Neural cell (in vitro differentiated cells): ENCODE data around the gene SS18.

Experiments
- EP300 ChIP-seq: fragments of 450-650 bp; conservative IDR thresholded peaks from 2 replicates; pipeline ENCODE4 v1.6.1; 2014; ENCODE audit warnings: antibody characterized with exemption, mild to moderate bottlenecking, moderate library complexity; ENCODE audit not compliant: poor library complexity, severe bottlenecking
- EZH2 ChIP-seq: fragments of 200-600, 300-800 bp; shearing (Covaris generic), sonication (generic); IDR thresholded peaks from 2 replicates; pipeline ENCODE4 v1.6.1; 2014; ENCODE audit warnings: antibody characterized with exemption, low read length, borderline replicate concordance, mild to moderate bottlenecking; ENCODE audit not compliant: insufficient read depth, poor library complexity, severe bottlenecking
- MXI1 ChIP-seq: fragments of 450-650 bp; conservative IDR thresholded peaks from 2 replicates; pipeline ENCODE4 v1.6.1; 2014; ENCODE audit warnings: antibody characterized with exemption, mild to moderate bottlenecking; ENCODE audit not compliant: poor library complexity, severe bottlenecking
- POLR2AphosphoS5 ChIP-seq: IDR thresholded peaks from 2 replicates; pipeline ENCODE4 v1.6.1; 2012
- RAD21 ChIP-seq: fragments of 450-650 bp; conservative IDR thresholded peaks from 2 replicates; pipeline ENCODE4 v1.6.1; 2014; ENCODE audit warnings: antibody characterized with exemption, mild to moderate bottlenecking, moderate library complexity
- SMC3 ChIP-seq: fragments of 450-650 bp; conservative IDR thresholded peaks from 2 replicates; pipeline ENCODE4 v1.6.1; 2014; ENCODE audit warnings: antibody characterized with exemption, mild to moderate bottlenecking, moderate library complexity; ENCODE audit not compliant: poor library complexity
- TF ChIP-seq, protein P1 (sequence below): fragments of 450-650 bp; IDR thresholded peaks from 2 replicates; pipeline ENCODE4 v1.5.1; 2014; ENCODE audit warnings: antibody characterized with exemption, mild to moderate bottlenecking, moderate library complexity; ENCODE audit not compliant: poor library complexity, severe bottlenecking
- TF ChIP-seq, protein P2 (sequence below): IDR thresholded peaks from 2 replicates; pipeline ENCODE4 v1.6.1; 2012; ENCODE audit warnings: borderline replicate concordance

DNA sequence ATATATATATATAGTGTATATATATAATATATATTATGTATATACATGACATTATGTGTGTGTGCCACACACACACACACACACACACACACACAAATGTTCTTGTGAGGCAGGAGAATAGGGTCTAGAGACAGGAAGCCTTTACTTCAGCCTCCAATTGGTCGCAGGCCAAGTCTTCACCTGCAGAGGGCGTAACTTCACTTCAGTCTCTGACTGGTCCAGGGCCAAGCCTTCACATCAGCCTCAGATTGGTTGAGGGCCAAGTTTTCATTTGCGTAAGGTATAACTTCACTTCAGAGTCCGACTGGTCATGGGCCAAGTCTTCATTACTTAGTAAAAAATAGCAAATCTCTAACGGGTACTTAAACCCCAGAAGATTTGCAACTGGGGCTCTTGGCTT lies 13.2 kb upstream of the SS18 start:
- TF ChIP-seq, protein P1, sequence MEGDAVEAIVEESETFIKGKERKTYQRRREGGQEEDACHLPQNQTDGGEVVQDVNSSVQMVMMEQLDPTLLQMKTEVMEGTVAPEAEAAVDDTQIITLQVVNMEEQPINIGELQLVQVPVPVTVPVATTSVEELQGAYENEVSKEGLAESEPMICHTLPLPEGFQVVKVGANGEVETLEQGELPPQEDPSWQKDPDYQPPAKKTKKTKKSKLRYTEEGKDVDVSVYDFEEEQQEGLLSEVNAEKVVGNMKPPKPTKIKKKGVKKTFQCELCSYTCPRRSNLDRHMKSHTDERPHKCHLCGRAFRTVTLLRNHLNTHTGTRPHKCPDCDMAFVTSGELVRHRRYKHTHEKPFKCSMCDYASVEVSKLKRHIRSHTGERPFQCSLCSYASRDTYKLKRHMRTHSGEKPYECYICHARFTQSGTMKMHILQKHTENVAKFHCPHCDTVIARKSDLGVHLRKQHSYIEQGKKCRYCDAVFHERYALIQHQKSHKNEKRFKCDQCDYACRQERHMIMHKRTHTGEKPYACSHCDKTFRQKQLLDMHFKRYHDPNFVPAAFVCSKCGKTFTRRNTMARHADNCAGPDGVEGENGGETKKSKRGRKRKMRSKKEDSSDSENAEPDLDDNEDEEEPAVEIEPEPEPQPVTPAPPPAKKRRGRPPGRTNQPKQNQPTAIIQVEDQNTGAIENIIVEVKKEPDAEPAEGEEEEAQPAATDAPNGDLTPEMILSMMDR = no peak
- TF ChIP-seq EZH2 = no peak
- no peak for TF ChIP-seq POLR2AphosphoS5
- no peak for TF ChIP-seq SMC3
- TF ChIP-seq, protein P2, sequence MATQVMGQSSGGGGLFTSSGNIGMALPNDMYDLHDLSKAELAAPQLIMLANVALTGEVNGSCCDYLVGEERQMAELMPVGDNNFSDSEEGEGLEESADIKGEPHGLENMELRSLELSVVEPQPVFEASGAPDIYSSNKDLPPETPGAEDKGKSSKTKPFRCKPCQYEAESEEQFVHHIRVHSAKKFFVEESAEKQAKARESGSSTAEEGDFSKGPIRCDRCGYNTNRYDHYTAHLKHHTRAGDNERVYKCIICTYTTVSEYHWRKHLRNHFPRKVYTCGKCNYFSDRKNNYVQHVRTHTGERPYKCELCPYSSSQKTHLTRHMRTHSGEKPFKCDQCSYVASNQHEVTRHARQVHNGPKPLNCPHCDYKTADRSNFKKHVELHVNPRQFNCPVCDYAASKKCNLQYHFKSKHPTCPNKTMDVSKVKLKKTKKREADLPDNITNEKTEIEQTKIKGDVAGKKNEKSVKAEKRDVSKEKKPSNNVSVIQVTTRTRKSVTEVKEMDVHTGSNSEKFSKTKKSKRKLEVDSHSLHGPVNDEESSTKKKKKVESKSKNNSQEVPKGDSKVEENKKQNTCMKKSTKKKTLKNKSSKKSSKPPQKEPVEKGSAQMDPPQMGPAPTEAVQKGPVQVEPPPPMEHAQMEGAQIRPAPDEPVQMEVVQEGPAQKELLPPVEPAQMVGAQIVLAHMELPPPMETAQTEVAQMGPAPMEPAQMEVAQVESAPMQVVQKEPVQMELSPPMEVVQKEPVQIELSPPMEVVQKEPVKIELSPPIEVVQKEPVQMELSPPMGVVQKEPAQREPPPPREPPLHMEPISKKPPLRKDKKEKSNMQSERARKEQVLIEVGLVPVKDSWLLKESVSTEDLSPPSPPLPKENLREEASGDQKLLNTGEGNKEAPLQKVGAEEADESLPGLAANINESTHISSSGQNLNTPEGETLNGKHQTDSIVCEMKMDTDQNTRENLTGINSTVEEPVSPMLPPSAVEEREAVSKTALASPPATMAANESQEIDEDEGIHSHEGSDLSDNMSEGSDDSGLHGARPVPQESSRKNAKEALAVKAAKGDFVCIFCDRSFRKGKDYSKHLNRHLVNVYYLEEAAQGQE = no peak
- TF ChIP-seq RAD21 = no peak
- no peak for TF ChIP-seq EP300
- no peak for TF ChIP-seq MXI1
